GM21786 (cell line): Measurements from ENCODE around the gene CFAP74.
"Not testable (repeated sequence)": the region's sequence is repeated elsewhere in the genome, so short reads cannot be mapped to it uniquely, and the experiment has no call there.

Experiments
- ATAC-seq: cut with Tn5 transposase; IDR thresholded peaks from one replicate; pipeline ENCODE4 v1.9.1; 2021; ENCODE audit not compliant: unreplicated experiment

CFAP74 gene

DNA sequence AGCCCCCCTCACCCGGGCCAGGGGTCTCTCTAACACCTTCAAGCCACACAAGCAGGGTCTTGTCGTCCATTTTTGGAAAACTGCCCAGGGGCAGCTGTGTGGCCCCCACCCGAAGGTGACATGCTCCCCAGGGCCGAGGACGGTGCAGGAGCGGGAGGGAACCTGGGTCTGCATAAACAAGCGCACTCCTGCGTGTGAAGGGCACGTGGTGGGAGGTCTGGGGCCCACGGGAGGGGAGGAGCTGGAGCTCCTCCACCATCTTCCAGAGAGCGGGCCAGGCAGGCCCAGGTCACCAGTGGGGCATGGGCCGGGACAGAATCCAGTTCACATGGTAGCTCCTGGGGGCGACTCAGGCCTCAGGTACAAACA lies 16.5 kb downstream of the CFAP74 start:
- ATAC-seq = no peak

DNA sequence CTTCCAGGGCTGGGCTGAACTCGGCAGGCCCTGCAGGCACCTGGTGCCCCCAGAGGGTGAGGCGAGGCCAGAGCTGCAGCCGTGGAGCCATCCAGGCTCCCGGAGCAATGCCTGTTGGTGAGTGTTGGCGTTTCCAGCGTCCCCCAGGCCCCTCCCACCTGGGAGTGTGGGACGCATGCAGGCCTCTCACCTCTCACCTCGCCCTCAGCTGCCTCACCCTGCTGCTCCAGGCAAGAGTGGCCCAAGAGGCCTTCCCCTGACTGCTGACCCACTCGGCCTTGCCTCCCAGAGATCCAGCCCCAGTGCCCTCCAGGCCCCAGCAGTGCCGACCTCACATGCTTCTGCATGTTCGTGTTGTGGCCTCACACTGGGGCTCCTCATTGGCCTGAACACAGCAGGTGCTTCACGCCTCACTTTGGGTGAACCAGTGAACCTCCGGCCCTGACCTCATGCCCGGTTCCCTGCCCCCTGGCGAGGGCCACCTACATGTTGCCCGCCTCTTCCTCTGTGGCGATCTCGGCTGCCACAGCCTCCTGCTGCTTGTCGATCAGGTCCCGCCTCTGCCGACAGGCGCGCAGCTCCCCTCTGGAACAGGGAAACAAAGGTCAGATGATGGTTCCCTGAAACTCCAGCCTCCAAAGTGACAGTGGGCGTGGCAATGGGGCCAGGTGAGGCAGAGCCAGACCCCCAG lies 17.0 kb downstream of the CFAP74 start:
- ATAC-seq = no peak

DNA sequence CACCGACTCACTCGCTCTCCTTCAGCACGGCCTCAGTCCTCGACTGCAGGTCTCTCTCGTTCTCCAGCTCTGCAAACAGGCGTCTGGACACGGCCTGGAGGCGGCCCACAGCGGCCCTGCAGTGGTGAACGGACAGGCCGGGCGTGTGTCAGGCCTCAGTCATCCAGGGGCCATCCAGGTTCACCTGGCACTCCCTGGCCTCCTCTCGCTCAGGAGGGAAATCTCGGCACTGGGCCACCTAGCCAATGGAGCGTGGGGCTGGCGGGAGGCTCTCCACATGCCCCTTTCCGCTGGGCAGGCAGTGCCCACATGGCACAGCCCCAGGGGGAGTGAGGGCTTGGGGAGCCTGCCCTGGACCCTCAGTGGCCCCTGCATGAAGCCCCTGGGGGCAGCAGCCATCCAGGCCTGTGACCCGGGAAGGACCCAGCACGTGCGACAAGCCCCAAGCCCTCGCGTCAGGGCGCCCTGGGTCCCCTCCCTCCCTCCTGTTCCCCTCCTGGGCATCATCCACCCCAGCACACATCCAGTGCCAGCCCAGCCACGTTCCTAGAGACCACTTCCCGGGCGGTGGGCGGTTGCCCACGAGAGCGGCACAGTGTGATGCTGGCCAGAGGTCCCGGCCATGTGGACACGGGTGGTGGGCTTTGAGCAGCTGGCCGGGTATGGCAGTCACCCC lies 18.1 kb downstream of the CFAP74 start:
- ATAC-seq = no peak

DNA sequence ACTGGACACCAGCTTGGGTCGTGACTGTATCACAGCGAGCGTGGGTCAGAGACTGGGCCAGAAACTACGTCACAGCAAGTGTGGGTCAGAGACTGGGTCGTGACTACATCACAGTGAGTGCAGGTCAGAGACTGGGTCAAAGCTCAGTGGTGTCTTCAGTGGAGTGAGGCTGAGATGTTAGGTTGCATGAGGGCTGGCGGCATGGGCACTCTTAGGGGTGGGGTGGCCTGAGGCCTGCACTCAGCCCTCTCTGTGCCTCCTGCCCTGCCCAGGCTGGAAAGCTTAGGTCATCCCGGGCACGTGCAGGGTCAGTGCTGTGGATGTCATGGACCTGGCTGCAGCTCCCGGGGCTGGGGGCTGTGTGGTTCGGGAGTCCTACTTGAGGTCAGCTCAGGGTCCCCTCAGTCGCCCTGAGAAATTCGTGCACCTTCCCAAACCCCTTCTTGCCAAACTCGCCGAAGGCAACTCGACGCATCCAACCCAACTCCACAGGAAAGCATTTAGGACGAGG lies 19.0 kb downstream of the CFAP74 start:
- no peak for ATAC-seq

DNA sequence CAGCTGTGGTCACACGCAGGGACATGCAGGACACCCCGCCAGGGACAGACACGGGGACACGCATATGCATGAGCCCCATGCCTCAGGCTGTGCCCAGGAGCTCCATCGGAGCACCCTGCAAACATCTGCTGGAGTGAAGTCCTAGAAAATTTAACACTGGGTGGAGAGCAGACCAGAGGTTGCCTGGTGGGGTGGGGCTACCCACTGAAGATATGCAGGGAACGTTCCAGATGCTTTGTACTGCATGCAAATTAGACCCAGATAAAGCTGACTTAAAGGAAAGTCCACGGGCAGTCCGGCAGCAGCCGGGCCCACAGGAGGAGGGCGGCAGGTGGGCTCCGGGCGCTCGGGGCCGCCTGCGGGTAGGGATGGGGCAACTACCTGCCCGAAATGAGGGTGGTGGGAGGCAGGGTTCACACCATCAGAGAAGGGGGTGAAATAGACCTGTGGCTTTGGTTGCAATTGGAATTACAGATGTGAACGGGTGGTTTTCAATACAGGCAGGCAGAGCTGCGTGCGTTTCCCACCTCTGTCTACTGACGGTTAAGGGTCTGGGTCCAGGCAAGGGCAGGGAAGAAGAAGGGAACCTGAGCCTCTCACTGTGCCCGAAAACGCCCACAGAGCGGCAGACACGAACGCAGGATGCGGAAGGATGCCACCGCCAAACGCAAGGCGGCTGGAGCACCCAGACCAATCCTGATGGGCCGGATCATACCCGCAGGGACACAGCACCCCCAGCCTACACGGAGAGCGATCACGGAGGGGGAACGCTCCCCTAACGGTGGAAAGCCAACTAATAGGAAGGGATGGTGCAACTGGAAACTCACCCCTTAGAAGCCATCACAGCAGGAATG lies 21.0 kb downstream of the CFAP74 start:
- ATAC-seq = no peak

DNA sequence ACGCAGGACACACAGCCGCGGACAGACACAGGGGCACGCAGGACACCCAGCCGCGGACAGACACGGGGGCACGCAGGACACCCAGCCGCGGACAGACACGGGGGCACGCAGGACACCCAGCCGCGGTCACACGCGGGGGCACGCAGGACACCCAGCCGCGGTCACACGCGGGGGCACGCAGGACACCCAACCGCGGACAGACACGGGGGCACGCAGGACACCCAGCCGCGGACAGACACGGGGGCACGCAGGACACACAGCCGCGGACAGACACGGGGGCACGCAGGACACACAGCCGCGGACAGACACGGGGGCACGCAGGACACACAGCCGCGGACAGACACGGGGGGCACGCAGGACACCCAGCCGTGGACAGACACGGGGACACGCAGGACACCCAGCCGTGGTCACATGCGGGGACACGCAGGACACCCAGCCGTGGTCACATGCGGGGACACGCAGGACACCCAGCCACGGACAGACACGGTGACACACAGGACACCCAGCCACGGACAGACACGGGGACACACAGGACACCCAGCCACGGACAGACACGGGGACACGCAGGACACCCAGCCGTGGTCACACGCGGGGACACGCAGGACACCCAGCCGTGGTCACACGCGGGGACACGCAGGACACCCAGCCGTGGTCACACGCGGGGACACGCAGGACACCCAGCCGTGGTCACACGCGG lies 21.8 kb downstream of the CFAP74 start:
- ATAC-seq = not testable (repeated sequence)

DNA sequence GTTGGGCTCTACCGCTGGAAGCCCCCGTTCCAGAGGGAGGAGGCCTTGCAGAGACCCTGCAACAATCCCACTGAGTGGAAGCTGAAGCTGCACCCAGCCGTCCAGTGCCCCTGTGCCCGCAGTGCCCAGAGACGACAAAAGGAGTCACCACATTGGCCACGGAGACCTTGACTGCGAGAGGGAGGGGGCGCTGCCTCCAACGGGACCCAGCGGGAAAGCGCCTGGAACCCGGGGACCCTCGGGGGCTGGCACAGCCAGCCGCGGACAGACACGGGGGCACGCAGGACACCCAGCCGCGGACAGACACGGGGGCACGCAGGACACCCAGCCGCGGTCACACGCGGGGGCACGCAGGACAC lies 22.5 kb downstream of the CFAP74 start:
- no peak for ATAC-seq

DNA sequence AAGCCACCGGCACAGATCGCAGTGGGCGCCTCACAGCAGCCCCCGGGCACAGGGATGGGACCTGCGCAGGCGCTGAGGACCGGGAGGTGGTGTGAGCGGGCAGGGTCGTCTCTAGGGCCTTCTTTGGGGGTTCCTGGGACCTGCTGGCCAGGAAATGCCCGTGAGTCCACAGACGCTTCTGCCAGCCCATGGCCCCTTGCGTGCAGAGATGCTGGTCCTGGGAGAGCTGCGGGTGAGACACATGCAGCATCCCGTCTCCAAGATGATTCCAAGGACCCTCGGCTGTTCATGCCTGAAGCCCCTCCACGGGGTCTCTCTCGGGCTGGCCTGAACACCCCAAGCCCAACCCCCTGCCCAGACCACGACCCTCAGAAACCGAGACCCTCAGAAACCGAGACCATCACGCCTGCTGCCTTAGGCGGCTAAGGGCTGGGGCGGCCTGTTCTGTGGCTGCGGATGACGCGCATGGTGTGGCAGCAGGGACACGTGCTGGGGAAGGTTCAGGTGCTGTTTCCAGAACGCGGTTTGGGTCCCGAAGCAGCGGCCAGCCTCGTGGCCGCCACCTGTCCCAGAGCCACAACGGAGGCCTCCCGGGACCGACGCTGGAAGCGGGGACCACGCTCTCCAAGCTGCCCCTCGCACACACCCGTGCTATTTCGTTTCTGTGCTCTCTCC lies 23.0 kb downstream of the CFAP74 start:
- ATAC-seq = no peak

DNA sequence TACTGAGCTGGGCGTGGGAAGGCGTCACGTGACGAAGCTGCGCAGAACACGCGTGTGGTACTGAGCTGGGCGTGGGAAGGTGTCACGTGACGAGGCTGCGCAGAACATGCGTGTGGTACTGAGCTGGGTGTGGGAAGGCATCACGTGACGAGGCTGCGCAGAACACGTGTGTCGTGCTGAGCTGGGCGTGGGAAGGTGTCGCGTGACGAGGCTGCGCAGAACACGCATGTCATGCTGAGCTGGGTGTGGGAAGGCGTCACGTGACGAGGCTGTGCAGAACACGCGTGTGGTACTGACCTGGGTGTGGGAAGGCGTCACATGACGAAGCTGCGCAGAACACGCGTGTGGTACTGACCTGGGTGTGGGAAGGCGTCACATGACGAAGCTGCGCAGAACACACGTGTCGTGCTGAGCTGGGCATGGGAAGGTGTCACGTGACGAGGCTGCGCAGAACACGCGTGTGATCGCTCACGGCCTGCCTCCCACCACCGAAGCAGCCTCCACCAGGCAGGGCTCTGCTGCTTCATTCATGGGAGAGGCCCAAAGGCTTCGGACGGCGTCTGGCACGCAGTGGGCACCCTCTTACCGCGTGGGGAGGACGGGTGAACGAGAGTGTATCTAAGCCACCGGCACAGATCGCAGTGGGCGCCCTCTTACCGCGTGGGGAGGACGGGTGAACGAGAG lies 24.0 kb downstream of the CFAP74 start:
- no peak for ATAC-seq

DNA sequence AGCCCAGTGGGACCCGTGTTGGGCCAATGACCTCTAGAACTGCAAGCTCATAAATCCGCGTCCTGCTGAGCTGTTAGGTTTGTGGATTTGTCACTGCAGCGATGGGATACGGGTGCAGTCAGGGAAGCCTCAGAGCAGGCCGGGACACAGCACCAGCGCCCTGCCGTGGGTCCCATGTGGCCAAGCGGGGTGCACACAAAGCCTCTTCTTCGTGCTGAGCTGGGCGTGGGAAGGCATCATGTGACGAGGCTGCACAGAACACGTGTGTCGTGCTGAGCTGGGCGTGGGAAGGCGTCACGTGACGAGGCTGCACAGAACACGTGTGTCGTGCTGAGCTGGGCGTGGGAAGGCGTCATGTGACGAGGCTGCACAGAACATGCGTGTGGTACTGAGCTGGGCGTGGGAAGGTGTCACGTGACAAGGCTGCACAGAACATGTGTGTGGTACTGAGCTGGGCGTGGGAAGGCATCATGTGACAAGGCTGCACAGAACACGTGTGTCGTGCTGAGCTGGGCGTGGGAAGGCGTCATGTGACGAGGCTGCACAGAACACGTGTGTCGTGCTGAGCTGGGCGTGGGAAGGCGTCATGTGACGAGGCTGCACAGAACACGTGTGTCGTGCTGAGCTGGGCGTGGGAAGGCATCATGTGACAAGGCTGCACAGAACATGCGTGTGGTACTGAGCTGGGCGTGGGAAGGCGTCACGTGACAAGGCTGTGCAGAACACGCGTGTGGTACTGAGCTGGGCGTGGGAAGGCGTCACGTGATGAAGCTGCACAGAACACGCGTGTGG lies 24.7 kb downstream of the CFAP74 start:
- ATAC-seq = not testable (repeated sequence)

DNA sequence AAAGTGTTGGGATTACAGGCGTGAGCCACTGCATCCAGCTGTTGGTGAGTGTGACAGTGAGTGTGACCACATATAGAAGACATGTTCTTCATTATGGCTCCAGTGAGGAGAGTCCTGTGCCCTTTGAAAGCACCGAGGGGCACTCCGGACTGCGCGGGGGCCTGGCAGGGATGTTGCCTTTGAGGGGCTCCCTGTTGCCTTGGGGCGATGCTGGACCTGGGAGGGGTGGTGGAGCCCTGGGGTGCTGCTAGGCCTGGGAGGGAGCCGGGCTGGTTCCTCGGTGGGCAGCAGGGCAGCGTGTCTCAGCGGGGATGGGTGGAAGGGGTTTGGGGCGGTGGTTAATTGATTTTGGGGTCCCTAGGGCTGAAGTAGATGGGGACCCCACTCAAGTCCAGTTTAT lies 25.5 kb downstream of the CFAP74 start:
- ATAC-seq = no peak

DNA sequence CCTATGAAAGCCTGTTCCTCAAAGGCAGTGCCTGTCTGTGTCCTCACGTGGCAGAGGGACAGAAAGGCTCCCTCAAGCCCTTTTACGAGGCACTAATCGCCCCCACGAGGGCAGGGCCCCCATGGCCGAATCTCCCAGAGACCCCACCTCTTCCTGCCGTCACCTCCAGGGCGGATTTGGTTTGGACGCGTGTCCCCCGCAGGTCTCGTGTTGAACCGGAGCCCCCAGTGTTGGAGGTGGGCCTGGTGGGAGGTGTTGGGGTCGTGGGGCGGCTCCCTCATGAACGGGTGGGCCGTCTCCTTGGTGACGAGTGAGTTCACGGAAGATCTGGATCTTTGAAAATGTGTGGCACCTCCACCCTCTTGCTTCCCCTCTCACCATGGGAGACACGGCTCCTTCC lies 27.6 kb downstream of the CFAP74 start:
- no peak for ATAC-seq

DNA sequence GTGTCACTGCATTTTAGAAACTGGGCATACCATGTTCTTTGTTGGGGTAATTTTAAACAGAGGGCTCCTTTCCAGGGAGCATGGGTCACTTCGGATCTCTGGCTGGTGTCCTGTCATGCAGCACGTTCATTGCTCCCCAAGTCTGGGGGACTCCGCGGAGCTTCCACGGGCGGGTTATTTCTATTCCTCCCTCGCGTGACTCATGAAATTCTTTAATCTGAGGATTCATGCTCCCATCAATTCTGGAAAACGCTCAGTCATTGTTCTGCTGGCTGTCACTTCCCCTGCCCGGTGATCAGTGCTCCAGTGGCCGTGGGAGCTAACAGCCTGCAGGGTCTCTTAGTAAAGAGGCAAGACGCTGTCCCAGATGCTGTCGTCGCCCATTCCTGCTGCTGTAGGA lies 28.1 kb downstream of the CFAP74 start:
- no peak for ATAC-seq

DNA sequence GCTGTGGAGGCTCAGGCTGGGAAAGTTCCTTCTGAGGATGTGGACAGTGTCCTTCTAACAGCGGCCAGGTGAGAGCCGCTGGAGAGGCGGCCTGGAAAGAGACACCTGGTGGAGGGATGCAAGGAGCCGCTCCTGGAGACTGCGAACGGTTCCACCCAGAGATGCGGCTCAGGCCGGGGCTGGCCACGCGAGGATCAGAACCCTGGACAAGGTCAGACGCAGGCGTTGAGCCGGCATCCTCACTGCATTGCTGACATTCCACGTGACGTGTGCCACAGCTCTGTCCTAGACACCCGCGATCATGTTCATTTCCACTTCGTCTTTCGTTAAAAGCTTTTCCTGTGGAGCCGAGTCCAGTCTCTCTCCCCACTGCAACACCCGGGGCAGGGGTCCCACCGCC lies 28.8 kb downstream of the CFAP74 start:
- ATAC-seq = no peak

DNA sequence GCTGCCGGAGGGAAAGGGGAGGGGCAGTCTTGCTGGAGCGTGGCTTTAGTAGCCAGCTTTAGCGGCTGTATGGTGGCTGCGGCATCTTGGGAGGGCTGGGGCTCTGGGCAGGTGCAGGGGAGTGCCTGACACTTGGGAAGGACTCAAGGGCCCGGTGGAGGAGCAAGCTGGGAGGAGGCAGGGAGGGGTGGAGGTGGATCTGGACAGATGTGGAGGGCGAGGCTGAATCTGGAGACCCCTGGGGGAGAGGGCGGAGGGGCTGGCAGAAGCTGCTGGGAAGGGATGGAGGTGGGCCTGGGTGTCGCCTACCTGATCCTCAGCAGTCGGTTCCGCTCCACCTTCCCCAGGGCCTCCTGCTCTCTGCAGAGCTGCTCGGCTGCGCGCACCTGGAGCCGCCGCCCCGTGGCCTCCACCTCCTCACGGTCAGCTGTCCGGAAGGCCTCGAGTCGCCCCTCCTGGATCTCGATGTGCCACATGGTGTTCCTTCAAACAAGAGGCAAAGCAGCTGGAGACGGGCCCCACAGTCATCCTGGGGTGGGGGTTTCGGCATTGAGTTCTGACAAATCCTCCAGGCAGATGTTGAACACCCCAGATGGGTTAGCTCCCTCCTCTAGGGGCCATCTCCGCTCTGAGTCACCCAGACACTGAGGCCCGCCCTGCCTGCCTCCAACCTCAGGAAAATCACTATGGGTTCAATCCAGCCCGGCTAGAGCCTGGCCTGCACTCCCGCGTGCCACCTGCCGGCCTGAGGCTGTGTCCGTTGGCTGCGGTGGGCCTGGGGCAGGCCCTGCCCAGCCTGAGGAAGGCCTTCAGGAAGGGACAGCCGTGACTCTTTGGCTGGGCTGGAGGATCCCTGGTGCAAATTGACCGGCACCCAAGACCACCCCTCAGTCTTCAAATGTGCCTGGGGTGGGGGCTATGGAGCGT lies 29.6 kb downstream of the CFAP74 start:
- no peak for ATAC-seq

DNA sequence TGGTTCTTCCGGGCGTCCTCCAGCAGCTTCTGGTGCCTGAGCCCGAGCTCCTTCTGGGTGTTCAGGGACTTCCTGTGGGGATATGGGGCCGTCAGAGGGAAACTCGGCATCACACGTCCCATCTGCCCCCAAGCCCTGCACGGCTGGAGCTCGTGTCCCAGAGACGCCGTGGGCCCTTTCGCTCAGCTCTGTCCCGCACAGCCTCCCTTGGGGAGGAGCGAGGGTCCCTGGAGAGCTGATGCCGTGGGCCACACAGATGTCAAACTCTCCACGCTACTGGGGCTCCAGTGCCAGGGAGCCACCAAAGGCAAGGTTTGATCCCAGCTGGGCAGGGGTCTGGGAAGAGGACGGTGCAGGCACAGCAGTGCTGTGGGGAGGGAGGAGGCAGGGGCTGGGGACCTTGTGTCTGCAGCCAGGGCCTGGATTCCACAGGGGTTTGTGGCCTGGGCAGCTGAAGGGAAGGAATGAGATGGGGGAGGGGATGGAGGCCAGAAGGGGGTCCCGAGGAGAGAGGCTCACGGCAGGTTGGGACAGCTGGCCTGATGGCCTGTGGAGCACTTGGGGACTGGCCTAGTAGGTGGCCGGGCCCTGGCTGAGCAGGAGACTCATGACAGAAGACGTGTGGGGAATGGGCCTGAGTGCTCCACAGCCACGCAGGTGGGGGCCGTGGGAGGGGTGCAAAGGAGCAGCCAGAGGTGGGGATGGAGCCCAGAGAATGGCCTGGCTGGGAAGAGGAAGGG lies 30.4 kb downstream of the CFAP74 start:
- ATAC-seq = no peak

DNA sequence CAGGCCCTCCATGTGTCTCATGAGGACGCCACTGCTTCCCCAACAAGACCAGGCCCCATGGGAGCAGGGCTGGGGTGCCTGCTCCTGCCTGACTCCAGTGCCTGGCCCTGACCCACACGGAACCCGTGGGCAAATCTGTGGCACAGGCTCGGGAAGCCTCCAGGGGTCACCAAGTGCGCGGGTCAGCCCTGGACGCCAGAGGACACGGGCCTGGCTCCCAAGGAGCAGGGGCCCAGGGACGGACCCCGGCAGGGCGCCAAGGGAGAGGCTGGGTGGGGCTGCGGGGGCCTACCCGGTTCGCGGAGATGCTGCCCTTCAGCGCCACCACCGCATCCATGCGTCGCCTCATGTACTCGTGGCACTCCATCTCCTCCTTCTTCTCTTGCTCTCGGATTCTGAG lies 31.9 kb downstream of the CFAP74 start:
- ATAC-seq = no peak

DNA sequence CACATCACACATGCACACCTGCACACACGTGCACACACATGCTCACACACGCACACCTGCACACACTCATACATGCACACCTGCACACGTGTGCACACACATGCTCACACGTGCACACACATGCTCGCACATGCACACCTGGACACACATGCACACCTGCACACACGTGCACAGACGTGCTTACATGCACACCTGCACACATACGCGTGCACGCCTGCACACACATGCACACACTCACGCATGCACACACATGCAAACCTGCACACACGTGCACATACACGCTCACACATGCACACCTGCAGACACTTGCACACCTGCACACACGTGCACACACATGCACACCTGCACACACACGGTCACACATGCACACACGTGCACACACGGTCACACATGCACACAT lies 32.6 kb downstream of the CFAP74 start:
- ATAC-seq = no peak
